Astrocyte (in vitro differentiated cells and primary cell): ENCODE results near the gene SNAP47. TPM values are rescaled to one million over a fixed set of nuclear protein-coding genes. Genes with fewer than 3 reads are reported as not detected.

Experiments
- DNase-seq: peaks from one replicate; pipeline ENCODE4 v3.0.0-alpha.2; 2010; ENCODE audit warnings: low read depth
- FAIRE-seq: peaks from 2 replicates; lab custom pipeline; 2011; peaks lifted over from hg19 to GRCh38; lab: Jason Lieb, UNC
- H2AFZ ChIP-seq: 2 replicates; pipeline ENCODE4 v1.6.0; 2012; ENCODE audit warnings: low read depth, low read length, inconsistent platforms
- H3K27ac ChIP-seq: 2 replicates; pipeline ENCODE4 v1.5.1; 2011; ENCODE audit warnings: low read depth, low read length, inconsistent platforms
- H3K27me3 ChIP-seq: 2 replicates; pipeline ENCODE4 v1.6.0; 2011; ENCODE audit warnings: low read length, inconsistent platforms; ENCODE audit not compliant: insufficient read depth
- H3K36me3 ChIP-seq: 2 replicates; pipeline ENCODE4 v1.5.1; 2011; ENCODE audit warnings: low read length, inconsistent platforms; ENCODE audit not compliant: insufficient read depth
- H3K4me1 ChIP-seq: 2 replicates; pipeline ENCODE4 v1.5.1; 2011; ENCODE audit warnings: low read length, inconsistent platforms; ENCODE audit not compliant: insufficient read depth
- H3K4me2 ChIP-seq: 2 replicates; pipeline ENCODE4 v1.6.0; 2012; ENCODE audit warnings: low read length, inconsistent platforms
- H3K4me3 ChIP-seq: 2 replicates; pipeline ENCODE4 v1.5.1; 2011; ENCODE audit warnings: low read depth, mild to moderate bottlenecking, low read length, inconsistent platforms; ENCODE audit not compliant: insufficient read depth
- H3K79me2 ChIP-seq: 2 replicates; pipeline ENCODE4 v1.6.0; 2012; ENCODE audit warnings: mild to moderate bottlenecking, low read length, inconsistent platforms; ENCODE audit not compliant: insufficient read depth
- H3K9ac ChIP-seq: 2 replicates; pipeline ENCODE4 v1.6.0; 2012; ENCODE audit warnings: mild to moderate bottlenecking, low read length, inconsistent platforms
- H3K9me3 ChIP-seq: 2 replicates; pipeline ENCODE4 v1.5.1; 2012; ENCODE audit warnings: low read depth, mild to moderate bottlenecking, low read length, inconsistent platforms; ENCODE audit not compliant: insufficient read depth
- H4K20me1 ChIP-seq: 2 replicates; pipeline ENCODE4 v1.6.0; 2012; ENCODE audit warnings: low read length, inconsistent platforms; ENCODE audit not compliant: insufficient read depth
- H3K27ac Mint-ChIP-seq: one replicate; pipeline ENCODE4 v1.8.0; 2021; ENCODE audit warnings: mild to moderate bottlenecking, mixed read lengths; ENCODE audit not compliant: unreplicated experiment
- H3K27me3 Mint-ChIP-seq: one replicate; pipeline ENCODE4 v1.8.0; 2021; ENCODE audit warnings: low read depth, mixed read lengths; ENCODE audit not compliant: unreplicated experiment
- H3K36me3 Mint-ChIP-seq: one replicate; pipeline ENCODE4 v1.8.0; 2021; ENCODE audit warnings: low read depth, mixed read lengths; ENCODE audit not compliant: unreplicated experiment
- H3K4me1 Mint-ChIP-seq: one replicate; pipeline ENCODE4 v1.8.0; 2021; ENCODE audit warnings: low read depth, mixed read lengths; ENCODE audit not compliant: unreplicated experiment
- H3K4me3 Mint-ChIP-seq: one replicate; pipeline ENCODE4 v1.8.0; 2021; ENCODE audit warnings: mild to moderate bottlenecking, moderate library complexity, mixed read lengths; ENCODE audit not compliant: unreplicated experiment
- H3K9me3 Mint-ChIP-seq: one replicate; pipeline ENCODE4 v1.8.0; 2021; ENCODE audit warnings: mild to moderate bottlenecking, mixed read lengths; ENCODE audit not compliant: unreplicated experiment
- EZH2 ChIP-seq: IDR thresholded peaks from 2 replicates; pipeline ENCODE4 v1.6.1; 2012; ENCODE audit warnings: mild to moderate bottlenecking, low read length, inconsistent platforms; ENCODE audit not compliant: insufficient read depth
- total RNA-seq: library from RNA; stranded (reverse); gene quantifications from 2 replicates; pipeline ENCODE4 v1.2.1, GENCODE V29; 2021
- TF ChIP-seq, protein P1 (sequence below): IDR thresholded peaks from 2 replicates; pipeline ENCODE4 v1.5.1; 2011; ENCODE audit warnings: low read depth, mild to moderate bottlenecking, inconsistent platforms, low read length, moderate library complexity; ENCODE audit not compliant: insufficient read depth

The SNAP47 gene
- total RNA-seq, 1 donor from 2014 or later = 31.9 TPM

DNA sequence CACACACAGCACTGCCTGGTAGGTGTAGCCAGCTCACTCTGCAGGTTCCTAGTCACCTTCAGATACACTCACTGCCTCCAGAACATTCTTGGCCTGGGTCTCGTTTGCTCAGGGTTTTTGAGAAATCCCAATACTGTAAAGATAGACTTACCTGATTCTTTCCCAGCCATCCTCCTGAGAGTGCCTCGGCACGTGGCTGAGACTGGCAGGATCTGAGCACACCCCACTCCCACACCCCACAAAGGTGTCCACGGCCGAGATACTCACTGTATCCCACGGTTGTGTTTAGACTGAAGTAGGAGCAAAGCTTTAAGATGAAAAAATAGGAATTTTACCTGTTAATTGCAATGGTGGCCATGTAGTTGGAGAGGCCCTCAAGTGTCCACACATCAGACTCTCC lies 33.4 kb downstream of the SNAP47 start:
- TF ChIP-seq EZH2 = no peak
- TF ChIP-seq, protein P1, sequence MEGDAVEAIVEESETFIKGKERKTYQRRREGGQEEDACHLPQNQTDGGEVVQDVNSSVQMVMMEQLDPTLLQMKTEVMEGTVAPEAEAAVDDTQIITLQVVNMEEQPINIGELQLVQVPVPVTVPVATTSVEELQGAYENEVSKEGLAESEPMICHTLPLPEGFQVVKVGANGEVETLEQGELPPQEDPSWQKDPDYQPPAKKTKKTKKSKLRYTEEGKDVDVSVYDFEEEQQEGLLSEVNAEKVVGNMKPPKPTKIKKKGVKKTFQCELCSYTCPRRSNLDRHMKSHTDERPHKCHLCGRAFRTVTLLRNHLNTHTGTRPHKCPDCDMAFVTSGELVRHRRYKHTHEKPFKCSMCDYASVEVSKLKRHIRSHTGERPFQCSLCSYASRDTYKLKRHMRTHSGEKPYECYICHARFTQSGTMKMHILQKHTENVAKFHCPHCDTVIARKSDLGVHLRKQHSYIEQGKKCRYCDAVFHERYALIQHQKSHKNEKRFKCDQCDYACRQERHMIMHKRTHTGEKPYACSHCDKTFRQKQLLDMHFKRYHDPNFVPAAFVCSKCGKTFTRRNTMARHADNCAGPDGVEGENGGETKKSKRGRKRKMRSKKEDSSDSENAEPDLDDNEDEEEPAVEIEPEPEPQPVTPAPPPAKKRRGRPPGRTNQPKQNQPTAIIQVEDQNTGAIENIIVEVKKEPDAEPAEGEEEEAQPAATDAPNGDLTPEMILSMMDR = no peak

GRCh38 chr1:227769047-227769935 lies 34.1 kb downstream of the SNAP47 start:
- Mint-ChIP-seq H3K9me3 (no peaks in the 10 kb centered on the region), H3K27ac (no peak overlapping the region), H3K27me3 (no peaks in the 10 kb centered on the region), H3K4me1 (peaks cover 12% of the 10 kb centered on the region), H3K4me3 (no peak overlapping the region), H3K36me3 (peaks cover 26% of the 10 kb centered on the region)
- Histone ChIP-seq H3K79me2 (peaks cover 2% of the 10 kb centered on the region), H3K9ac (no peak overlapping the region), H3K4me1 (peaks cover 4% of the 10 kb centered on the region), H3K27ac (no peak overlapping the region), H2AFZ (no peak overlapping the region), H3K4me3 (no peak overlapping the region), H3K36me3 (peaks cover 18% of the 10 kb centered on the region), H3K4me2 (no peak overlapping the region), H3K9me3 (no peaks in the 10 kb centered on the region), H4K20me1 (peaks cover 37% of the 10 kb centered on the region), H3K27me3 (no peaks in the 10 kb centered on the region)
- TF ChIP-seq, protein P1 = no peak
- FAIRE-seq (no peak), DNase-seq (no peak)

More for the DNA sequence above, 33.4 kb downstream of the SNAP47 start:
- Histone ChIP-seq H3K27ac (no peak overlapping the region), H3K9me3 (no peaks in the 10 kb centered on the region), H3K4me3 (no peak overlapping the region), H3K36me3 (peaks cover 18% of the 10 kb centered on the region), H3K79me2 (peaks cover 3% of the 10 kb centered on the region), H3K9ac (no peak overlapping the region), H4K20me1 (peaks cover 43% of the 10 kb centered on the region), H2AFZ (no peak overlapping the region), H3K27me3 (no peaks in the 10 kb centered on the region), H3K4me1 (peaks cover 5% of the 10 kb centered on the region), H3K4me2 (no peak overlapping the region)
- no peak overlapping the region for H3K27ac Mint-ChIP-seq
- DNase-seq = no peak
- FAIRE-seq = no peak
- H3K4me3 Mint-ChIP-seq = no peak overlapping the region
- H3K27me3 Mint-ChIP-seq = no peaks in the 10 kb centered on the region
- peaks cover 31% of the 10 kb centered on the region for H3K36me3 Mint-ChIP-seq
- H3K9me3 Mint-ChIP-seq = no peaks in the 10 kb centered on the region
- peaks cover 18% of the 10 kb centered on the region for H3K4me1 Mint-ChIP-seq
